A549 (cell line): ENCODE data around the gene NLRC5.

Experiments used
- CEBPB ChIP-seq, 2 experiments: fragments of >200 bp in 1 of 2; sonication (Bioruptor Twin) in 1 of 2; formaldehyde crosslinking in 1 of 2; IDR thresholded peaks; 2 replicates each; pipeline ENCODE4 v1.6.1; 2012 to 2016
- EP300 ChIP-seq, 2 experiments: fragments of >200 bp; sonication (Bioruptor Twin); formaldehyde crosslinking; IDR thresholded peaks; 2 replicates in 1 of 2; 3 replicates in 1 of 2; pipeline ENCODE4 v1.6.1; 2016 to 2017
- POLR2A ChIP-seq: IDR thresholded peaks from 2 replicates; pipeline ENCODE4 v1.6.1; 2012; ENCODE audit warnings: mild to moderate bottlenecking, low read length
- RAD21 ChIP-seq, 2 experiments: fragments of >200 bp in 1 of 2; sonication (Bioruptor Twin) in 1 of 2; formaldehyde crosslinking in 1 of 2; IDR thresholded peaks in 1 of 2; conservative IDR thresholded peaks in 1 of 2; 2 replicates in 1 of 2; 3 replicates in 1 of 2; pipeline ENCODE4 v1.6.1; 2012 to 2018; ENCODE audit warnings: inconsistent platforms in 1 of 2
- RFX5 ChIP-seq: fragments of 450-650 bp; IDR thresholded peaks from 2 replicates; pipeline ENCODE4 v1.7.1; 2014; ENCODE audit warnings: antibody characterized with exemption, mild to moderate bottlenecking, moderate library complexity
- USF2 ChIP-seq: fragments of 450-650 bp; IDR thresholded peaks from 2 replicates; pipeline ENCODE4 v1.6.1; 2014; ENCODE audit warnings: antibody characterized with exemption
- TF ChIP-seq, protein P1 (sequence below): fragments of >200 bp; sonication (Bioruptor Twin); formaldehyde crosslinking; IDR thresholded peaks from 3 replicates; pipeline ENCODE4 v1.5.1; 2016

DNA sequence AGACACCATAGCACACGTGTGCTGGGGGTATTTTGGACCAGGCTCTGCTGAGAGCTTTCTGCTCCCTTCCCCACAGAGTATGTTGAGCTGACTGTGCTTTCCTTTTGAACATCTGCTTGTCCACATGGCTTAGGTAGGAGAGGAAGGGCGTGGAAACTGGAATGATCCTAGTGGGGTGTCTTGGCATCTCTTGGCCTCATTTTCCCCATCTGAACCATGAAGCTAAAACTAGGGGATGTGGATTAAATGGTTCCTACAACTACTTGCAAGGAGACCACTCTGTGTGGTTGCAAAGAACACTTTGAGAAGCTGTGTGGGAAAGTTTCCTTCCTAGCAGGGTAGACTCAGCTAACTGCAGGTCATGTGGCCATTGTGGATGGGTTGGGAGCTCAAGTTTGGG lies 6.7 kb upstream of the NLRC5 start:
- TF ChIP-seq EP300 (IDR thresholded peaks at IDR 0.05) = no peak
- TF ChIP-seq RAD21 (conservative IDR thresholded peaks at IDR 0.05 in 1 of 2, IDR thresholded peaks at IDR 0.05 in 1 of 2) = no peak
- TF ChIP-seq POLR2A = no peak
- TF ChIP-seq, protein P1, sequence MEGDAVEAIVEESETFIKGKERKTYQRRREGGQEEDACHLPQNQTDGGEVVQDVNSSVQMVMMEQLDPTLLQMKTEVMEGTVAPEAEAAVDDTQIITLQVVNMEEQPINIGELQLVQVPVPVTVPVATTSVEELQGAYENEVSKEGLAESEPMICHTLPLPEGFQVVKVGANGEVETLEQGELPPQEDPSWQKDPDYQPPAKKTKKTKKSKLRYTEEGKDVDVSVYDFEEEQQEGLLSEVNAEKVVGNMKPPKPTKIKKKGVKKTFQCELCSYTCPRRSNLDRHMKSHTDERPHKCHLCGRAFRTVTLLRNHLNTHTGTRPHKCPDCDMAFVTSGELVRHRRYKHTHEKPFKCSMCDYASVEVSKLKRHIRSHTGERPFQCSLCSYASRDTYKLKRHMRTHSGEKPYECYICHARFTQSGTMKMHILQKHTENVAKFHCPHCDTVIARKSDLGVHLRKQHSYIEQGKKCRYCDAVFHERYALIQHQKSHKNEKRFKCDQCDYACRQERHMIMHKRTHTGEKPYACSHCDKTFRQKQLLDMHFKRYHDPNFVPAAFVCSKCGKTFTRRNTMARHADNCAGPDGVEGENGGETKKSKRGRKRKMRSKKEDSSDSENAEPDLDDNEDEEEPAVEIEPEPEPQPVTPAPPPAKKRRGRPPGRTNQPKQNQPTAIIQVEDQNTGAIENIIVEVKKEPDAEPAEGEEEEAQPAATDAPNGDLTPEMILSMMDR = no peak
- no peak for TF ChIP-seq CEBPB (IDR thresholded peaks at IDR 0.05)
- TF ChIP-seq RFX5 = no peak
- no peak for TF ChIP-seq USF2
